Smooth muscle cell (in vitro differentiated cells): Measurements from ENCODE around the gene IMPDH1. TPM values are rescaled to one million over a fixed set of nuclear protein-coding genes. Genes with fewer than 3 reads are reported as not detected.

Source experiments
- DNase-seq: peaks from one replicate; lab custom pipeline; 2025; ENCODE audit not compliant: unreplicated experiment; lab: John Stamatoyannopoulos, UW
- H2AFZ ChIP-seq: fragments of 200-600 bp; sonication (generic); 2 replicates; pipeline ENCODE4 v1.6.0; 2016; ENCODE audit warnings: antibody characterized with exemption, low read depth, mild to moderate bottlenecking
- H3F3A ChIP-seq: fragments of 200-600 bp; sonication (generic); 2 replicates; pipeline ENCODE4 v1.6.0; 2017; ENCODE audit warnings: antibody characterized with exemption, low read depth
- H3K27ac ChIP-seq: fragments of 200-600 bp; sonication (generic); 2 replicates; pipeline ENCODE4 v1.5.1; 2016; ENCODE audit warnings: low read depth, mild to moderate bottlenecking
- H3K27me3 ChIP-seq: fragments of 200-600 bp; sonication (generic); 2 replicates; pipeline ENCODE4 v1.6.1; 2016; ENCODE audit warnings: low read depth, mild to moderate bottlenecking
- H3K36me3 ChIP-seq: fragments of 200-600 bp; sonication (generic); 2 replicates; pipeline ENCODE4 v1.5.1; 2016; ENCODE audit warnings: low read depth
- H3K4me1 ChIP-seq: fragments of 200-600 bp; sonication (generic); 2 replicates; pipeline ENCODE4 v1.5.1; 2016; ENCODE audit warnings: low read depth
- H3K4me2 ChIP-seq: fragments of 200-600 bp; sonication (generic); 2 replicates; pipeline ENCODE4 v1.6.0; 2016; ENCODE audit warnings: mild to moderate bottlenecking
- H3K4me3 ChIP-seq: fragments of 200-600 bp; sonication (generic); 2 replicates; pipeline ENCODE4 v1.5.1; 2016; ENCODE audit warnings: mild to moderate bottlenecking
- H3K79me2 ChIP-seq: fragments of 200-600 bp; sonication (generic); 2 replicates; pipeline ENCODE4 v1.6.0; 2016; ENCODE audit warnings: low read depth, mild to moderate bottlenecking
- H3K9ac ChIP-seq: fragments of 200-600 bp; sonication (generic); 2 replicates; pipeline ENCODE4 v1.6.0; 2016; ENCODE audit warnings: low read depth
- H3K9me3 ChIP-seq: fragments of 200-600 bp; sonication (generic); replicated peaks from 2 replicates; pipeline ENCODE4 v1.5.1; 2016; ENCODE audit warnings: low read depth
- H4K20me1 ChIP-seq: fragments of 200-600 bp; sonication (generic); 2 replicates; pipeline ENCODE4 v1.6.0; 2016; ENCODE audit warnings: low read depth
- CTCF ChIP-seq: fragments of 200-600 bp; sonication (generic); IDR thresholded peaks from 2 replicates; pipeline ENCODE4 v1.5.1; 2017; ENCODE audit warnings: borderline replicate concordance, mild to moderate bottlenecking, antibody characterized with exemption; ENCODE audit not compliant: insufficient read depth, poor library complexity, severe bottlenecking
- WGBS: methylation state at CpG from one replicate; pipeline ENCODE4 v1.1.7; 2016; ENCODE audit warnings: low lambda C conversion rate; 5-methylcytosine and 5-hydroxymethylcytosine counted together
- polyA plus RNA-seq: library from polyadenylated mRNA; unstranded; fragments of >200 nt; fragmentation: Nextera tagmentation; extraction: Ambion mirVana; gene quantifications from 2 replicates; pipeline ENCODE4 v1.2.1, GENCODE V29; 2016
- total RNA-seq: library from RNA; depleted of rRNA; stranded (reverse); fragments of >200 nt; gene quantifications from 2 replicates; pipeline ENCODE4 v1.2.3, GENCODE V29; 2014

The IMPDH1 gene
- total and polyA plus RNA-seq, 2 experiments from 2014 or later: 48.4 to 129 TPM

- Histone ChIP-seq H3K4me3 (no peak overlapping the region), H3F3A (no peaks in the 10 kb centered on the region), H3K4me2 (no peak overlapping the region), H3K27ac (no peak overlapping the region), H3K36me3 (no peaks in the 10 kb centered on the region), H2AFZ (no peak overlapping the region), H3K9me3 (no peaks in the 10 kb centered on the region), H3K9ac (no peak overlapping the region), H3K4me1 (no peaks in the 10 kb centered on the region), H3K79me2 (no peaks in the 10 kb centered on the region), H3K27me3 (peaks cover 12% of the 10 kb centered on the region), H4K20me1 (no peaks in the 10 kb centered on the region)
- WGBS: 84% methylated on average over 3 of the region's 3 CpGs
- no peak for DNase-seq
- no peak for TF ChIP-seq CTCF
Measured at GRCh38 chr7:128422842-128423241, 13.1 kb upstream of the IMPDH1 start.

DNA sequence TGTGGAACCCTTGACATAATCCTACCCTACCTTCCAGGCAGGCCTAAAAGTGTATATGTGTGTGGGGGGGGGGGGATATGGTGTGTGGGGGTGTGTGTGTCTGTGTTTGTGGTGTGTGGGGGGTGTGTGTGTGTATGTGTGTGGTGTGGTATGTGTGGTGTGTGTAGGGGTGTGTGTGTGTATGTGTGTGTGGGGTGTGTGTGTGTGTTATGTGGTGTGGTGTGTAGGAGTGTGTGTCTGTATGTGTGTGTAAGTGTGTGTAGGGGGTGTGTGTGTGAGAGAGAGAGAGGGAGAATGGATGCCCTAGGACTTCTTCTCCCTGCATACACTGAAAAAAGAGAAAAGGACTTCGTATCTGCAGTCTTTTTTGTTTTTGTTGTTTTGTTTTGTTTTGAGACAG, 12.3 kb upstream of the IMPDH1 start:
- Histone ChIP-seq H3K9me3 (no peaks in the 10 kb centered on the region), H3K27me3 (peaks cover 12% of the 10 kb centered on the region), H4K20me1 (no peaks in the 10 kb centered on the region), H2AFZ (no peak overlapping the region), H3K36me3 (no peaks in the 10 kb centered on the region), H3K9ac (no peak overlapping the region), H3K4me2 (no peak overlapping the region), H3K27ac (no peak overlapping the region), H3K4me1 (no peaks in the 10 kb centered on the region), H3F3A (no peaks in the 10 kb centered on the region), H3K4me3 (no peak overlapping the region), H3K79me2 (no peaks in the 10 kb centered on the region)
- no peak for TF ChIP-seq CTCF
- no peak for DNase-seq
- 56% methylated on average over 1 of the region's 1 CpG for WGBS

- no peak for TF ChIP-seq CTCF
- H3F3A ChIP-seq: no peaks in the 10 kb centered on the region
- H3K4me3 ChIP-seq: no peak overlapping the region
- peaks cover 12% of the 10 kb centered on the region for H3K27me3 ChIP-seq
- H3K79me2 ChIP-seq: no peaks in the 10 kb centered on the region
- no peaks in the 10 kb centered on the region for H3K9me3 ChIP-seq
- H3K36me3 ChIP-seq: no peaks in the 10 kb centered on the region
- no peaks in the 10 kb centered on the region for H3K4me1 ChIP-seq
- H2AFZ ChIP-seq: no peak overlapping the region
- no peak for DNase-seq
- no peaks in the 10 kb centered on the region for H4K20me1 ChIP-seq
- no peak overlapping the region for H3K27ac ChIP-seq
- no peak overlapping the region for H3K4me2 ChIP-seq
- WGBS: 88% methylated on average over 1 of the region's 1 CpG
- H3K9ac ChIP-seq: no peak overlapping the region
Measured at GRCh38 chr7:128421384-128421783, 11.6 kb upstream of the IMPDH1 start.

DNA sequence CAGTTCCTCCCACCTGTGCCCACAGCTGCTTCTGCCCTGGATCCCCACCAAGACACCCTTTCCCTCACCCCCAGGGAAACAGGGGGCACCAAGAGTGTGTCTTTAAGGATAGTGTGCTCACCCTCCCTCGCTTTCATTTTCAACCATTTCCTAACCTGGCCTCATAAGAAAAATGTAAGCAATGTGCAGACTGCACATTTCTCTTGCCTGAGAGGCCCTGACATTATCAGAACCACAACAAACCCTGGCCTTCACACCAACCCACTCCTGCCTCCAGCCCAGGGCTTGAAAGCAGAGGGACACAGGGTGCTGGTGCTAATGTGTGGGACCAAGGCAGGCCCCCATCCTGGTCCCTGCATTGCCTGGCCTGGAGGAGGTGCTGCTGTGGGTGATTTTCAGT, 11.0 kb upstream of the IMPDH1 start:
- Histone ChIP-seq H3K27me3 (peaks cover 12% of the 10 kb centered on the region), H3K36me3 (no peaks in the 10 kb centered on the region), H3K9me3 (no peaks in the 10 kb centered on the region), H3K79me2 (no peaks in the 10 kb centered on the region), H4K20me1 (no peaks in the 10 kb centered on the region), H3K9ac (no peak overlapping the region), H3F3A (no peaks in the 10 kb centered on the region), H3K27ac (no peak overlapping the region), H3K4me1 (no peaks in the 10 kb centered on the region), H2AFZ (no peak overlapping the region), H3K4me2 (no peak overlapping the region), H3K4me3 (no peak overlapping the region)
- DNase-seq: no peak
- TF ChIP-seq CTCF: no peak
- WGBS: 82% methylated on average over 1 of the region's 1 CpG
